Uterus (tissue), 2 donors: Measurements from ENCODE around the gene RHBDD2.
"Not testable (repeated sequence)": the region's sequence is repeated elsewhere in the genome, so short reads cannot be mapped to it uniquely, and the experiment has no call there.

Experiments used
- CTCF ChIP-seq, 4 experiments: fragments of 200-600 bp in 2 of 4; fragments of 450-650 bp in 2 of 4; sonication (generic) in 2 of 4; IDR thresholded peaks; one replicate each; pipeline ENCODE4 v1.5.1; 2016 to 2019; ENCODE audit warnings: antibody characterized with exemption in 4 of 4, mild to moderate bottlenecking in 2 of 4, moderate library complexity in 1 of 4
- POLR2A ChIP-seq, 2 donors: fragments of 450-650 bp; IDR thresholded peaks; one replicate each; pipeline ENCODE4 v1.6.1; 2016; ENCODE audit warnings: antibody characterized with exemption in 2 of 2, mild to moderate bottlenecking in 1 of 2, moderate library complexity in 1 of 2

- not testable (repeated sequence) for TF ChIP-seq CTCF, POLR2A (IDR thresholded peaks at IDR 0.05)
Measured at GRCh38 chr7:75907668-75908039, 28.8 kb downstream of the RHBDD2 start.
